GM12864 (cell line): ENCODE data around the gene SUGCT.

Experiments
- DNase-seq: peaks from one replicate; pipeline ENCODE4 v3.0.0-alpha.2; 2011; ENCODE audit warnings: low read depth
- H3K4me3 ChIP-seq: 2 replicates; pipeline ENCODE4 v1.5.1; 2011; ENCODE audit warnings: mild to moderate bottlenecking, low read depth, low read length, control low read depth
- CTCF ChIP-seq: IDR thresholded peaks from 2 replicates; pipeline ENCODE4 v1.5.1; 2011; ENCODE audit warnings: low read depth, mild to moderate bottlenecking, moderate library complexity, low read length, control low read depth, inconsistent platforms; ENCODE audit errors: missing control alignments

SUGCT gene

DNA sequence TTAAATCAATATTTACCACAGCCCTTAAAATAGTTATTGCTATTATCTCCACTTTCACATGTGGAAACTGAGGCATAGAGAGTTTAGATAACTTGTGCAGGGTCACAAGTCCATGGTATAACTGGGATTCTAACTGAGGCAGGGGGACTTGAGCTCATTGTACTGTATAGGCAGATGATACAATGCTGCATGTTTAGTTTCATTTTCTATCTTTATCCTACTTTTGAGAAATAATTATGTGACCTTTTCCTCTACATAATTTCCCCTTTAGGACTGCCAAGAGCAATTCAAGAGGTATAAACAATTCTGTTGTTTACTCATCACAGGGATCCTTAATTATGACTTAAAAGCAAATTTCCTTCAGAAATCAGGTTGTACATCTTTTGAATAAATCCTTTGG lies 193.1 kb downstream of the SUGCT start:
- DNase-seq: no peak
- TF ChIP-seq CTCF: no peak
- no peak overlapping the region for H3K4me3 ChIP-seq

DNA sequence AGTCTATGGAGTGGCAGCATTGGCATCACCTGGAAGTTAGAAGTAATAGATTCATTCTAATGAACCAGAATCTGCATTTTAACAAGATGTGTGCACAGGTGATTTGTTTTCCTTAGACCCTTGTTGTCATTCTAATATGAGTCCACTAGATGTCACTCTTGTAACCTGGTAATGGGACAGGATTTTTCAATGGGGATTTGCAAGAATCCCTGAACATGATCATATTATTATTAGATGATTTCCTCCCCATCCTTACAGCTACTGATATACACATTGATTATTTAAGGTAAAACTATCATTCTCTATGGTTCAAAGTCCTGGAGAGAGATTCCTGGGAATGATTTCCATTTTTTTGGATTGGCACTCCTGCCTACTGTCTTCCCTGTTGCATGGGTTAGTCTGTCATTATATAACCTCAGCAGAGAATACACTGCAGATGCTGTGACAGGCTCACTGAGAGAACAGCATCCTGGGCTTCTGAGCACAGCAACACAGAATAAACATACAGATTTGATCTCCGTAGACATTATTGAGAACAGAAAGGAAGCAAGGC lies 194.9 kb downstream of the SUGCT start:
- H3K4me3 ChIP-seq: no peak overlapping the region
- peak; percentile 53 for TF ChIP-seq CTCF
- peak; percentile 5 for DNase-seq

- DNase-seq: no peak
- no peak overlapping the region for H3K4me3 ChIP-seq
- TF ChIP-seq CTCF: no peak
Measured at GRCh38 chr7:40330408-40330807, 195.6 kb downstream of the SUGCT start.

DNA sequence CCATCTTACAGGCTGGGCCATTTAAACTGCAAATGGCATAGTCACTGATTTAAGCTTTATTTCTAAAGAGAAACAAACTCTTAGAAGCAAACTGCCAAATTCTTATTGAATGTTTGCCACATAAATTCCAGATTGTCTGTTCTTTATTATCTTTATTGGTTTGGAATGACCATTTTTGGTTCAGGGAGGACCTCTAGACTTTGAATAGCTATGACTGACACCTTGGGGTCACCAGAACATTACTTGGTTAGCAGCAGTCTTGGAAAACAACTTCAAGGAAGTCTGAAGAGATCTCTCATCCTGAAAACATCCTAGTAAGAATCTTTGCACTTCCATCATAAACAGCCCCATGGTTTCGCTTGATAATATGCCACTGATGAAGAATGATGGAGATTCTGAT lies 197.1 kb downstream of the SUGCT start:
- no peak overlapping the region for H3K4me3 ChIP-seq
- DNase-seq: no peak
- no peak for TF ChIP-seq CTCF

- TF ChIP-seq CTCF: no peak
- DNase-seq: no peak
- H3K4me3 ChIP-seq: no peak overlapping the region
Measured at GRCh38 chr7:40332516-40332915, 197.7 kb downstream of the SUGCT start.

GRCh38 chr7:40341836-40342235 lies 207.0 kb downstream of the SUGCT start:
- DNase-seq: no peak
- H3K4me3 ChIP-seq: no peak overlapping the region
- no peak for TF ChIP-seq CTCF

DNA sequence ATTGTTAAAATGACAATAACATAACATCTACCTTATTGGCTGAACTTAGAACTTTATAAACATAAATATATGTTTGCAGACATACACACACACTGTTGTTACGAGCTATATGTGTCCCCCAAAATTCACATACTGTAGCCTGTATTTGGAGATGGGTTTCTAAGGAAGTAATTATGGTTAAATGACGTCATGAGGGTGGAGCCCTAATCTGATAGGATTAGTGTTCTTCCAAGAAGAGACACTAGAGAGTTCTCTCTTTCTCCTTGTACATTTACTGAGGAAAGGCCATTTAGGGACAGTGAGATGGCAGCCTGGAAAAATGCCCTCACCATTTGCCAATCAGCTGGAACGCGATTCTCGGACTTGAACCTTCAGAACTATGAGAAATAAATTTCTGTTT lies 211.7 kb downstream of the SUGCT start:
- no peak for TF ChIP-seq CTCF
- no peak for DNase-seq
- H3K4me3 ChIP-seq: no peak overlapping the region
